ENCODE measurements around the gene HYKK. TPM values are rescaled to one million over a fixed set of nuclear protein-coding genes. Genes with fewer than 3 reads are reported as not detected.

HYKK gene
- total and polyA plus RNA-seq, 2 of the 13 experiments (the other 11 are each of a cell fraction or from before 2014, with no cell fraction given), result 3.5 to 5.4 TPM

GRCh38 chr15:78524230-78524629, 16.9 kb downstream of the HYKK start:
- Histone ChIP-seq H3K79me2 (ENCODE audit: insufficient read depth, low read length) (no peaks in the 10 kb centered on the region), H2AFZ (ENCODE audit: low read length) (no peak overlapping the region), H3K9me3 (ENCODE audit: low read length) (peaks cover 7% of the 10 kb centered on the region), H3K27ac (ENCODE audit: extremely low read length, insufficient read depth, low read length) (no peak overlapping the region), H3K9ac (ENCODE audit: insufficient read depth, low read depth, low read length) (no peak overlapping the region), H4K20me1 (ENCODE audit: insufficient read depth, low read length) (no peaks in the 10 kb centered on the region), H3K4me1 (ENCODE audit: insufficient read depth, low read length) (peaks cover 6% of the 10 kb centered on the region), H3K27me3 (ENCODE audit: control insufficient read depth in 1 of 2, insufficient read depth in 2 of 2, low read length in 2 of 2) (no peaks in the 10 kb centered on the region), H3K36me3 (replicated peaks in 1 of 2; ENCODE audit: control insufficient read depth in 1 of 2, insufficient read depth in 2 of 2, low read length in 2 of 2) (no peaks in the 10 kb centered on the region), H3K4me2 (ENCODE audit: low read depth, low read length) (no peak overlapping the region), H3K4me3 (replicated peaks in 1 of 3; ENCODE audit: insufficient read depth in 1 of 3, low read depth in 2 of 3, low read length in 3 of 3) (no peak overlapping the region)
- intact Hi-C loops (cut with micrococcal nuclease; ENCODE audit: unreplicated experiment) (no loop called here), in situ Hi-C loops (cut with HindIII; ENCODE audit: extremely low pct_ligation_motif_present, low pct_unique_long_range_greater_than_20kb) (no loop called here)
- BruUV-seq (replicated peaks), result no TSS peak
- TF ChIP-seq GFI1 (CRISPR knock-in tag; IDR thresholded peaks at IDR 0.05; ENCODE audit: borderline replicate concordance) (no peak), ZNF839 (CRISPR knock-in tag; IDR thresholded peaks at IDR 0.05; ENCODE audit: borderline replicate concordance) (no peak), TOE1 (CRISPR knock-in tag; IDR thresholded peaks at IDR 0.05) (no peak), ZNF644 (CRISPR knock-in tag; IDR thresholded peaks at IDR 0.05; ENCODE audit: low read depth) (no peak), TCF7 (IDR thresholded peaks at IDR 0.05; ENCODE audit: low read depth) (no peak), FOSL2 (CRISPR knock-in tag; IDR thresholded peaks at IDR 0.05) (no peak), BCL6 (CRISPR knock-in tag; IDR thresholded peaks at IDR 0.05) (no peak), PCBP1 (IDR thresholded peaks at IDR 0.05; ENCODE audit: borderline replicate concordance, low read depth, low read length) (no peak), MXD4 (CRISPR knock-in tag; IDR thresholded peaks at IDR 0.05) (no peak), TRIM24 (CRISPR knock-in tag; IDR thresholded peaks at IDR 0.05) (no peak), AFF4 (CRISPR knock-in tag; IDR thresholded peaks at IDR 0.05) (no peak), CBX2 (IDR thresholded peaks at IDR 0.05; ENCODE audit: low read depth, low read length) (no peak), CBX2 (CRISPR knock-in tag; IDR thresholded peaks at IDR 0.05; ENCODE audit: low read depth) (no peak), IKZF1 (IDR thresholded peaks at IDR 0.05) (no peak), BRF2 (CRISPR knock-in tag; IDR thresholded peaks at IDR 0.05) (no peak), KDM3A (CRISPR knock-in tag; IDR thresholded peaks at IDR 0.05; ENCODE audit: low read depth) (no peak), NCOA1 (CRISPR knock-in tag; IDR thresholded peaks at IDR 0.05) (no peak)
- 85% methylated on average over 5 of the region's 5 CpGs for WGBS (ENCODE audit: low lambda C conversion rate)
- ATAC-seq (no peak), FAIRE-seq (no peak), DNase-seq (ENCODE audit: low spot score) (no peak)
- POLR2A ChIA-PET, result no interaction called here
- CTCF ChIA-PET (ENCODE audit: low intra/inter-chr PET ratio, low total read pairs), result no interaction called here

All from HepG2 (cell line).